22Rv1 (cell line): ENCODE data around the gene ABCC8.

Experiments used
- CTCF ChIP-seq: fragments of 450-650 bp; IDR thresholded peaks from 2 replicates; pipeline ENCODE4 v1.5.1; 2017; ENCODE audit warnings: mild to moderate bottlenecking
- ZFX ChIP-seq: fragments of 450-650 bp; IDR thresholded peaks from 2 replicates; pipeline ENCODE4 v1.6.1; 2017; ENCODE audit warnings: antibody characterized with exemption, borderline replicate concordance

- TF ChIP-seq CTCF (no peak), ZFX (no peak)
These were observed 18.4 kb downstream of the ABCC8 start for GRCh38 chr11:17458268-17458667.
